Epithelial cell of proximal tubule (primary cell): ENCODE data around the gene GAPVD1. TPM values are rescaled to one million over a fixed set of nuclear protein-coding genes. Genes with fewer than 3 reads are reported as not detected.

ENCODE experiments used
- DNase-seq: peaks from one replicate; pipeline ENCODE4 v3.0.0-alpha.2; 2011; ENCODE audit warnings: low read depth
- H3K4me3 ChIP-seq: 2 replicates; pipeline ENCODE4 v1.5.1; 2011; ENCODE audit warnings: low read depth, mild to moderate bottlenecking, low read length
- total RNA-seq: library from RNA; depleted of rRNA; stranded (reverse); fragments of >200 nt; gene quantifications from 2 replicates; pipeline ENCODE4 v1.2.3, GENCODE V29; 2015
- TF ChIP-seq, protein P1 (sequence below): conservative IDR thresholded peaks from 2 replicates; pipeline ENCODE4 v1.5.1; 2012; ENCODE audit warnings: low read depth, mild to moderate bottlenecking, low read length

Gene GAPVD1
- total RNA-seq, 1 donor from 2014 or later, result 18.2 TPM

DNA sequence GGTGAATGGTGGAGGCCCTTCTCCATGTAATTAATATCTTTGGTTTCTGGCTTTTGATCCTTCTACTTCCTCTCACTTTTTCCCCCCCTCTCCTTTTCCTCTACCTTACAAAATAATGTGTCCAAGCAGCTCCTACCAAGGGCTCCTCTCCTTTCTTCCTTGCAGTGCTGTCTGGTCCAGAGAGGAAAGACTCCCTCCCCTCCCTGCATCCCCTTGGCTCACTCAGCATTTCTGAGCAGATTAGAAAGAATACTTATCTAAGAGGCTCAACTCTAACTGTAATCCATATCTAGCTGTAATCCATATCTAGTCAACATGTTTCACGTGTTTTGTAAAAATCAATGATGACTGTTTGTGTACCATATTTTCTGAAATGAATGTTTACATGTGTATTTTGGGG lies 97.4 kb downstream of the GAPVD1 start:
- no peak for DNase-seq
- no peak overlapping the region for H3K4me3 ChIP-seq
- TF ChIP-seq, protein P1, sequence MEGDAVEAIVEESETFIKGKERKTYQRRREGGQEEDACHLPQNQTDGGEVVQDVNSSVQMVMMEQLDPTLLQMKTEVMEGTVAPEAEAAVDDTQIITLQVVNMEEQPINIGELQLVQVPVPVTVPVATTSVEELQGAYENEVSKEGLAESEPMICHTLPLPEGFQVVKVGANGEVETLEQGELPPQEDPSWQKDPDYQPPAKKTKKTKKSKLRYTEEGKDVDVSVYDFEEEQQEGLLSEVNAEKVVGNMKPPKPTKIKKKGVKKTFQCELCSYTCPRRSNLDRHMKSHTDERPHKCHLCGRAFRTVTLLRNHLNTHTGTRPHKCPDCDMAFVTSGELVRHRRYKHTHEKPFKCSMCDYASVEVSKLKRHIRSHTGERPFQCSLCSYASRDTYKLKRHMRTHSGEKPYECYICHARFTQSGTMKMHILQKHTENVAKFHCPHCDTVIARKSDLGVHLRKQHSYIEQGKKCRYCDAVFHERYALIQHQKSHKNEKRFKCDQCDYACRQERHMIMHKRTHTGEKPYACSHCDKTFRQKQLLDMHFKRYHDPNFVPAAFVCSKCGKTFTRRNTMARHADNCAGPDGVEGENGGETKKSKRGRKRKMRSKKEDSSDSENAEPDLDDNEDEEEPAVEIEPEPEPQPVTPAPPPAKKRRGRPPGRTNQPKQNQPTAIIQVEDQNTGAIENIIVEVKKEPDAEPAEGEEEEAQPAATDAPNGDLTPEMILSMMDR, result no peak

DNA sequence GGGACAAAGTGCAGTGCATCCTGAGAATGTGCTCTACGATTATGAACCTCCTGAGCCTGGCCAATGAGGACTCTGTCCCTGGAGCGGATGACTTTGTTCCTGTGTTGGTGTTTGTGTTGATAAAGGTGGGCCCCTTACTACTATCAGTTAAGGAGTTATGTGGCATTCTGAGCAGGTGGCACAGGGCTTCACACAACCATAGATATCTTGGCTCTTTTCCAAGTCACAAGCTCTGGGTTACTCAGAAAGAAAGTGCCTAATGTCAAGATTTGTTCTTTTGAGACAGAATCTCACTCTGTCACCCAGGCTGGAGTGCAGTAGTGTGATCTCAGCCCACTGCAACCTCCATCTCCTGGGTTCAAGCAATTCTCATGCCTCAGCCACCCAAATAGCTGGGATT lies 99.0 kb downstream of the GAPVD1 start:
- no peak overlapping the region for H3K4me3 ChIP-seq
- DNase-seq, result no peak
- TF ChIP-seq, protein P1, result no peak

DNA sequence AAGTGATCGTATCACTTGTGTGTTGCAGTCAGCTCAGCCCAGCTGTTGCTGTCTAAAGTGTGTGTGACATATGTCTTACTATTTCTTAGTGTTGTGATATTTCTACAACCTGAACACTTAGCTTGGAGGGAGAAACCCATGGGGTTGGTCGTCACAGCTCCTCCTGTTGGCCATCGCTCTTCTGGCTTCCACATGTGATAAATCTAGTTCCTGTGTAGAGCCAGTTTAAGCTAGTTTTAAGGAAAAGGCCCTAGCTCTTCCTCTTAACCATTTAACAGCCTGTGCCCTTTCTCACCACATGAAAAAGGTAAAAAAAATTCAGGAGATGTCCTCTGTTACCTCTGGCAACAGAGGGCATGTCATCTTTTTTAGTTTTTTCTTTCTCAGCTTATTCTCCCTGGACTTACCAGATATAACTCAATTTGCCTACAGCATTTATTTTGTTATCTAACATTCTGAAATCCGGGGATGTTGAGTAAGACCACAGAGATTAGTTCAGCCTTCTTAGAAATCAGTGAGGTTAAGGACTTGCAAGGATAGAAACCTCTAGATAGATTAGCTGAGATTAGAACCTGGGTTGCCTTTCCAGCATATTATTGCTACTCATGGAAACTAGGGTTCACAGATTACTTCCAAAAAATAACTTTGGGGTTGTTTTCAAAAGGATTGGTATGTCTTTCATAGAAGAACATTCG lies 100.4 kb downstream of the GAPVD1 start:
- no peak for DNase-seq
- TF ChIP-seq, protein P1, result peak; percentile 42
- H3K4me3 ChIP-seq, result no peak overlapping the region

DNA sequence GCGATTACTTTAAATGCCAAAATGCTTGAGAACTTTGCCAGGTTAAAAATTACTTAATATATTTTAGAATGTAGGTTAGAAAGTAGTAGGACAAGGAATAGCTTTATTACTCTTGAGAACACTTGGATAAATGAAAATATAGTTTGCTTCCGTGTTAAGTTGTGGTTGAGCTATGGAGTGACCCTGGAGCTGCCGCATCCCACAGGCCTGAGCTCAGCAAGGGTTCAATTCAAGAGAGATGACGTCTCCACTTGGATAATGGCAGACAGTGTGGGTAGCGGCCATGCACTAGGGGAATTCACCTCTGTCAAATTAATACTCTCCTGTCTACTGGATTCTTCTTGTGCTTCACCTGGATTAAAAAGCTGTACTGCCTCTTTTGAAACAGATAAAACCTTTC lies 105.0 kb downstream of the GAPVD1 start:
- DNase-seq, result no peak
- no peak overlapping the region for H3K4me3 ChIP-seq
- TF ChIP-seq, protein P1, result no peak

DNA sequence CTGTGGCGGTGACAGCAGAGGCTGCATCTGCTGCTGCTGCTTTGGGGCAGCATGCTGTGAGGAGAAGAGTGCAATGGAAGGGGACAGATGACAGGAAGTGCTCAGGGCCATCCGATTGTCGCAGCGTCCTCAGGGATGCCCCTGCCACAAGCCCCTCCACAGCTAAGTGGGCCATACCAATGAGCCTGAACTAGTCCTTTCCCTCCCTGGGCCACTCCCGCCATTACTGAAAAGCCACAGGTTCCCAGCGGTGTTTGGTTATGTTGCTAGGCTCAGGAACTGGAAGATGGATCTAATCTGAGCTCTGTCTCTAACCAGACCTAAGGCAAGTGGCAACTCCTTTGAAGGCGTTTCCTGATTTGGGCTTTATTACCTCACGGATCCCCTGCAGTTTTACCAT lies 109.2 kb downstream of the GAPVD1 start:
- TF ChIP-seq, protein P1, result no peak
- DNase-seq, result no peak
- H3K4me3 ChIP-seq, result no peak overlapping the region

DNA sequence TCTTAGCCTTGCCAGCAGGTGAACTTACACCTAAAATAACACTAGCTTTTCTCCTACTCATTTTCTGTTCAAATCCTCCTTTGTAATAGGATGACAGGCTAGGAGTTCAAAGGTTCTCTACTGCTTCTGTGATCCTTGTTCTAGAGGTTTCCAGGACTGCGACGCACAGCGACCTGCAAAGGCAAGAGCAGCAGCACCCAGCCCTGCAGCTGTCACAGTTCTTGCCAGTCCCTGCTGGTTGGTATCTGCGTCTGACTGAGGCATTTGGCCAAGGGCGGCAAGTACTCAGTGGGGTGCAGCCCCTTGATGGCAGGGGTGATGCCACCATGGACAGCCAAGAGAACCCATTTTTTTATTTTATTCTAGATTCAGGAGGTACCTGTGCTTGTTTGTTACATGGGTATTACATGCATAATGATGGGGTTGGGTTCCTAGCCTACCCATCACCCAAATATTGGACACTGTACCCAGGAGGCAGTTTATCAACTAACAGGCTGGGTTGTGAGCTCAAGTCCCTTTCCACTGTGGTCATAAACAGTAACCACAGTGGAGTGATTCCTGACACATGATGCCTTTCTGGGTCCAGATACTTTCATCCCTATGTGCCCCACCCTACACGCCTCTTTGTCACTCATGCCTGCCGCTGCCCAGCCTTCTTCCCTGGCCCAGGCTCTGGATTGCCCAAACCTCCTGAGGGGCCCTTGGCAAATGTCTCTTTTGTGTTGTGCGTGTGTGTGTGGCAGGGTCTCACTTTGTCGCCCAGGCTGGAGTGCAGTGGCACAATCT lies 111.0 kb downstream of the GAPVD1 start:
- TF ChIP-seq, protein P1, result no peak
- no peak for DNase-seq
- H3K4me3 ChIP-seq, result no peak overlapping the region
